Right atrium auricular region (tissue), 2 donors: ENCODE data around the gene LSP1. TPM values are rescaled to one million over a fixed set of nuclear protein-coding genes. Genes with fewer than 3 reads are reported as not detected.

Source experiments
- DNase-seq: peaks from one replicate; pipeline ENCODE4 v3.0.0-alpha.2; 2019; ENCODE audit warnings: low spot score
- H3K27ac ChIP-seq, 2 donors: fragments of 200-600 bp; sonication (generic); 1 replicate in 1 of 2; 2 replicates in 1 of 2; pipeline ENCODE4 v1.5.1; 2016 to 2019
- H3K27me3 ChIP-seq, 2 donors: fragments of 200-600 bp; sonication (generic); one replicate each; pipeline versions ENCODE4 v1.5.1 to v1.6.0; 2017 to 2019
- H3K36me3 ChIP-seq: fragments of 200-600 bp; sonication (generic); one replicate; pipeline ENCODE4 v1.5.1; 2016
- H3K4me1 ChIP-seq, 2 donors: fragments of 200-600 bp; sonication (generic); one replicate each; pipeline versions ENCODE4 v1.5.1 to v1.6.0; 2017 to 2019
- H3K4me3 ChIP-seq, 2 donors: fragments of 200-600 bp; sonication (generic); 1 replicate in 1 of 2; 2 replicates in 1 of 2; pipeline ENCODE4 v1.5.1; 2017 to 2019; ENCODE audit warnings: mild to moderate bottlenecking in 1 of 2, moderate library complexity in 1 of 2
- H3K9me3 ChIP-seq, 2 donors: fragments of 200-600 bp; sonication (generic); one replicate each; pipeline ENCODE4 v1.5.1; 2019
- total RNA-seq, 2 donors: library from RNA; depleted of rRNA; stranded (reverse); fragments of >200 nt; gene quantifications; one replicate each; pipeline ENCODE4 v1.1.0, GENCODE V29; 2016
- TF ChIP-seq, protein P1 (sequence below), 2 donors: fragments of 200-600 bp; sonication (generic); IDR thresholded peaks; one replicate each; pipeline ENCODE4 v1.5.1; 2019; ENCODE audit warnings: antibody characterized with exemption in 2 of 2

The LSP1 gene
- total RNA-seq, 2 donors from 2014 or later, result 7.9 to 12.1 TPM

GRCh38 chr11:1909524-1909923, 56.6 kb downstream of the LSP1 start:
- Histone ChIP-seq H3K27ac (peak overlapping the region; percentile 68 to 74), H3K4me1 (peaks cover 0 to 26% of the 10 kb centered on the region in 2 donors), H3K4me3 (no peak overlapping the region), H3K9me3 (no peaks in the 10 kb centered on the region), H3K36me3 (no peaks in the 10 kb centered on the region), H3K27me3 (no peaks in the 10 kb centered on the region)
- TF ChIP-seq, protein P1, sequence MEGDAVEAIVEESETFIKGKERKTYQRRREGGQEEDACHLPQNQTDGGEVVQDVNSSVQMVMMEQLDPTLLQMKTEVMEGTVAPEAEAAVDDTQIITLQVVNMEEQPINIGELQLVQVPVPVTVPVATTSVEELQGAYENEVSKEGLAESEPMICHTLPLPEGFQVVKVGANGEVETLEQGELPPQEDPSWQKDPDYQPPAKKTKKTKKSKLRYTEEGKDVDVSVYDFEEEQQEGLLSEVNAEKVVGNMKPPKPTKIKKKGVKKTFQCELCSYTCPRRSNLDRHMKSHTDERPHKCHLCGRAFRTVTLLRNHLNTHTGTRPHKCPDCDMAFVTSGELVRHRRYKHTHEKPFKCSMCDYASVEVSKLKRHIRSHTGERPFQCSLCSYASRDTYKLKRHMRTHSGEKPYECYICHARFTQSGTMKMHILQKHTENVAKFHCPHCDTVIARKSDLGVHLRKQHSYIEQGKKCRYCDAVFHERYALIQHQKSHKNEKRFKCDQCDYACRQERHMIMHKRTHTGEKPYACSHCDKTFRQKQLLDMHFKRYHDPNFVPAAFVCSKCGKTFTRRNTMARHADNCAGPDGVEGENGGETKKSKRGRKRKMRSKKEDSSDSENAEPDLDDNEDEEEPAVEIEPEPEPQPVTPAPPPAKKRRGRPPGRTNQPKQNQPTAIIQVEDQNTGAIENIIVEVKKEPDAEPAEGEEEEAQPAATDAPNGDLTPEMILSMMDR (IDR thresholded peaks at IDR 0.05), result no peak
- no peak for DNase-seq

- H3K27ac ChIP-seq, result peak overlapping the region in 1 of 2 donors; percentile 21
- H3K4me1 ChIP-seq, result peaks cover 0 to 17% of the 10 kb centered on the region in 2 donors
- H3K36me3 ChIP-seq, result no peaks in the 10 kb centered on the region
- no peak for DNase-seq
- no peak overlapping the region for H3K4me3 ChIP-seq
- TF ChIP-seq, protein P1 (IDR thresholded peaks at IDR 0.05), result no peak
- no peaks in the 10 kb centered on the region for H3K9me3 ChIP-seq
- no peaks in the 10 kb centered on the region for H3K27me3 ChIP-seq
Measured at GRCh38 chr11:1912289-1912878, 59.5 kb downstream of the LSP1 start.

DNA sequence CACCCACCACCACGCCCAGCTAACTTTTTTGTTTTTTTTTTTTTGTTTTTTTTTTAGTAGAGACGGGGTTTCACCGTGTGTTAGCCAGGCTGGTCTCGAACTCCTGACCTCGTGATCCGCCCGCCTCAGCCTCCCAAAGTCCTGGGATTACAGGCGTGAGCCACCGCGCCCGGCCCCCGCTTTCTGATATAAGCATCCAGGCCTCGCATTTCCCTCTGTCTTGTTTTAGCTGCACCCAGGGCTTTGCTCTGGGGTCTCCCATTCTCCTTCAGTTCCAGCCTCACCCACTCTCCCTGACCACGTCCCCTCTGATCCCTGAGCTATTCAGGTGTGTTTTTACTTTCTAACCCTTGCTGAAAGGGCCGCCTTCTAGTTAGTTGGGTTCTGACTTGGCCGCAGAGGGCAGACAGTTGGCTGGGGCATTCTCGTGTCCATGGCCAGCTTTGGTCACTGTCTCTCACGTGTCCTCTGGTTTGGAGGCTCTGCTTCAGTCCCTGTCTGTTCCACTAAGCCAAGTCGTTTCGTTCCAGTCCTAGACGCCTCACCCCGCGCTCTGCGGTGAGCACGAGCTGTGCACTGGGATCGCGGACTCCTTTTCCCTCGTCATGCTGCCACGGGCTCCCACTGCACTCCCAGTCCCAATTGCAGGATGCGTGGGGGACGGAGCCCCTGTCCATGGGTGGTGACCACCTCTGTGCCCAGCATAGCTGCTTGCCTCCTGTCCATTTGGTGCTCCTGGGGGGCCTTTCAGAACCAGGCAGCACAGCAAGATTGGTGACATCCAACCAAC, 60.6 kb downstream of the LSP1 start:
- DNase-seq, result no peak
- Histone ChIP-seq H3K27me3 (no peaks in the 10 kb centered on the region), H3K36me3 (no peaks in the 10 kb centered on the region), H3K4me1 (peaks cover 0 to 21% of the 10 kb centered on the region in 2 donors), H3K27ac (no peak overlapping the region), H3K4me3 (no peak overlapping the region), H3K9me3 (no peaks in the 10 kb centered on the region)
- TF ChIP-seq, protein P1 (IDR thresholded peaks at IDR 0.05), result no peak

- Histone ChIP-seq H3K36me3 (no peaks in the 10 kb centered on the region), H3K9me3 (no peaks in the 10 kb centered on the region), H3K4me3 (no peak overlapping the region), H3K4me1 (peaks cover 0 to 37% of the 10 kb centered on the region in 2 donors), H3K27ac (no peak overlapping the region), H3K27me3 (no peaks in the 10 kb centered on the region)
- TF ChIP-seq, protein P1 (IDR thresholded peaks at IDR 0.05), result no peak
- DNase-seq, result no peak
Measured at GRCh38 chr11:1915795-1916131, 62.9 kb downstream of the LSP1 start.

- H3K9me3 ChIP-seq, result no peaks in the 10 kb centered on the region
- no peak for DNase-seq
- no peaks in the 10 kb centered on the region for H3K27me3 ChIP-seq
- peak overlapping the region in 1 of 2 donors; percentile 77 for H3K27ac ChIP-seq
- no peaks in the 10 kb centered on the region for H3K36me3 ChIP-seq
- H3K4me3 ChIP-seq, result no peak overlapping the region
- peaks cover 0 to 43% of the 10 kb centered on the region in 2 donors for H3K4me1 ChIP-seq
- TF ChIP-seq, protein P1 (IDR thresholded peaks at IDR 0.05), result no peak
Measured at GRCh38 chr11:1916132-1916985, 63.5 kb downstream of the LSP1 start.
